DMS114 treated with DMSO at 0.1 percent for 48 hours (cell line): ENCODE results near the gene BEX2.

ENCODE experiments used
- DNase-seq: peaks from one replicate; lab custom pipeline; 2025; ENCODE audit not compliant: unreplicated experiment; lab: John Stamatoyannopoulos, UW

BEX2 gene

GRCh38 chrX:103274284-103274683 is 36.5 kb downstream of the BEX2 start:
- no peak for DNase-seq
